Measurements from ENCODE around the gene NDUFA9.

The NDUFA9 gene

GRCh38 chr12:4653691-4654090 lies 4.8 kb downstream of the NDUFA9 start:
- Histone ChIP-seq H3K27me3 (ENCODE audit: insufficient read depth, low read depth) (no peaks in the 10 kb centered on the region), H3K27ac (no peak overlapping the region), H3K36me3 (ENCODE audit: insufficient read depth) (no peaks in the 10 kb centered on the region; the same call in 1 of the 2 replicates), H3K4me3 (IDR thresholded peaks at IDR 0.05; ENCODE audit: insufficient read depth, low read depth, low read length) (no peak overlapping the region), H3K4me1 (ENCODE audit: low read depth, poor library complexity, severe bottlenecking) (peaks cover 31% of the 10 kb centered on the region), H3K9ac (no peak overlapping the region), H2AFZ (ENCODE audit: low read depth) (no peak overlapping the region), H4K20me1 (ENCODE audit: insufficient read depth) (no peaks in the 10 kb centered on the region), H3K79me2 (ENCODE audit: insufficient read depth, low read depth) (peaks cover 46% of the 10 kb centered on the region), H3K4me2 (no peak overlapping the region)
- TF ChIP-seq CTCF (conservative IDR thresholded peaks at IDR 0.05; ENCODE audit: low read depth, low read length) = no peak

GRCh38 chr12:4663971-4664505 lies 15.1 kb downstream of the NDUFA9 start:
- Histone ChIP-seq H3K4me1 (ENCODE audit: low read depth, poor library complexity, severe bottlenecking) (no peaks in the 10 kb centered on the region), H3K4me3 (IDR thresholded peaks at IDR 0.05; ENCODE audit: insufficient read depth, low read depth, low read length) (no peak overlapping the region), H3K36me3 (ENCODE audit: insufficient read depth) (peaks cover 15% of the 10 kb centered on the region), H4K20me1 (ENCODE audit: insufficient read depth) (no peaks in the 10 kb centered on the region), H3K27ac (no peak overlapping the region), H3K27me3 (ENCODE audit: insufficient read depth, low read depth) (no peaks in the 10 kb centered on the region), H2AFZ (ENCODE audit: low read depth) (no peak overlapping the region), H3K4me2 (no peak overlapping the region), H3K9ac (no peak overlapping the region), H3K79me2 (ENCODE audit: insufficient read depth, low read depth) (no peaks in the 10 kb centered on the region)
- no peak for TF ChIP-seq CTCF (conservative IDR thresholded peaks at IDR 0.05; ENCODE audit: low read depth, low read length)

GRCh38 chr12:4665236-4665635 lies 16.3 kb downstream of the NDUFA9 start:
- Histone ChIP-seq H3K4me3 (IDR thresholded peaks at IDR 0.05; ENCODE audit: insufficient read depth, low read depth, low read length) (no peak overlapping the region), H3K9ac (no peak overlapping the region), H4K20me1 (ENCODE audit: insufficient read depth) (no peaks in the 10 kb centered on the region), H3K27me3 (ENCODE audit: insufficient read depth, low read depth) (no peaks in the 10 kb centered on the region), H3K79me2 (ENCODE audit: insufficient read depth, low read depth) (no peaks in the 10 kb centered on the region), H3K36me3 (ENCODE audit: insufficient read depth) (peaks cover 18% of the 10 kb centered on the region), H2AFZ (ENCODE audit: low read depth) (no peak overlapping the region), H3K27ac (no peak overlapping the region), H3K4me1 (ENCODE audit: low read depth, poor library complexity, severe bottlenecking) (no peaks in the 10 kb centered on the region), H3K4me2 (no peak overlapping the region)
- no peak for TF ChIP-seq CTCF (conservative IDR thresholded peaks at IDR 0.05; ENCODE audit: low read depth, low read length)

- Histone ChIP-seq H3K36me3 (ENCODE audit: insufficient read depth) (no peaks in the 10 kb centered on the region), H2AFZ (ENCODE audit: low read depth) (no peak overlapping the region), H3K27me3 (ENCODE audit: insufficient read depth, low read depth) (no peaks in the 10 kb centered on the region), H3K4me2 (no peak overlapping the region), H3K4me3 (IDR thresholded peaks at IDR 0.05; ENCODE audit: insufficient read depth, low read depth, low read length) (no peak overlapping the region), H3K79me2 (ENCODE audit: insufficient read depth, low read depth) (no peaks in the 10 kb centered on the region), H3K27ac (no peak overlapping the region), H4K20me1 (ENCODE audit: insufficient read depth) (no peaks in the 10 kb centered on the region), H3K4me1 (ENCODE audit: low read depth, poor library complexity, severe bottlenecking) (no peaks in the 10 kb centered on the region), H3K9ac (no peak overlapping the region)
- no peak for TF ChIP-seq CTCF (conservative IDR thresholded peaks at IDR 0.05; ENCODE audit: low read depth, low read length)
Measured at GRCh38 chr12:4679711-4680110, 30.8 kb downstream of the NDUFA9 start.

Measured in KMS-11 (cell line).